B cell (primary cell): ENCODE data around the gene ARHGAP31.

Experiments
- EZH2 ChIP-seq: IDR thresholded peaks from 2 replicates; pipeline ENCODE4 v1.6.1; 2012; ENCODE audit warnings: borderline replicate concordance, low read depth, mild to moderate bottlenecking, moderate library complexity, low read length; ENCODE audit not compliant: insufficient read depth, poor library complexity, severe bottlenecking
- TF ChIP-seq, protein P1 (sequence below): fragments of 200-600 bp; IDR thresholded peaks from one replicate; pipeline ENCODE4 v1.8.0; 2022; ENCODE audit warnings: antibody characterized with exemption, mild to moderate bottlenecking

DNA sequence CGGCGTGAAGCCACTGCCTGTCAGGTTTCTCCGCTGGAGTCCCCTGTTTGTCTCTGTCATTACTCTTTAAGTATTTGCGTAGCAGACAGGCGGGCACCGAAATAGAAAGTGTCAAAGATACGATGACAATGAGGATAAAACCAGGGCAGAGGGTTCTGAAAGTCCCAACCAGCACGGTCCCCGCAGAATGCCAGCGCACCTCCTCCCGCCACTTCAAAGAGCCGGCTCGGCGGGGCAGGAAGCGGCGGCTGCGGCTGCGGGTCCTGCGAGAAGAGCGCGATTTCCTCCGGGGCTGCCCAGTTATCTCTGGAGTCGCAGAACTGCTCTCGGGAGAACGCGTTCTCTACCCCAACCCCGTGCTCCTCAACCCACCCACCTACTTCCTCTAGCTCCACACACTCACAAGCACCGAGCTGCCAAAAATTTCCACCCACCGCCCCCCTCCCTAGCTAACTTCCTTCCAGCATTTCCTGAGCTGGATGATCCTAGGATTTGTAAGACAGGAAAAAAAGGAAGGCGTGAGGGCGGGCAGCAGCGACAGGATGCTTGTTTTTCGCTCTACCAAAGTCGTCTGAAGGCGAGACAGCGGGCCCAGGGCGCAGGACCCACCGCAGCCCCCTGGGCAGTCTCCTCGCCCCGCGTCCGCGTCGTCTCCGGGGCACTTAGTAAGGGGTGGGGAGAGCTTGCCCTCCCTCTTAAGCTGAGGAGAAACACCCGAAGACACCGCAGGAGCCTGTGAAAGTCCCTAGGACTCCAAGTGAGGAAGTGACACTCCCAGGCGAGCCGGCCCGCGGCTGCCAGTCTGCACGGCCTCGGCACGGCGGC, at the start of gene ARHGAP31:
- TF ChIP-seq, protein P1, sequence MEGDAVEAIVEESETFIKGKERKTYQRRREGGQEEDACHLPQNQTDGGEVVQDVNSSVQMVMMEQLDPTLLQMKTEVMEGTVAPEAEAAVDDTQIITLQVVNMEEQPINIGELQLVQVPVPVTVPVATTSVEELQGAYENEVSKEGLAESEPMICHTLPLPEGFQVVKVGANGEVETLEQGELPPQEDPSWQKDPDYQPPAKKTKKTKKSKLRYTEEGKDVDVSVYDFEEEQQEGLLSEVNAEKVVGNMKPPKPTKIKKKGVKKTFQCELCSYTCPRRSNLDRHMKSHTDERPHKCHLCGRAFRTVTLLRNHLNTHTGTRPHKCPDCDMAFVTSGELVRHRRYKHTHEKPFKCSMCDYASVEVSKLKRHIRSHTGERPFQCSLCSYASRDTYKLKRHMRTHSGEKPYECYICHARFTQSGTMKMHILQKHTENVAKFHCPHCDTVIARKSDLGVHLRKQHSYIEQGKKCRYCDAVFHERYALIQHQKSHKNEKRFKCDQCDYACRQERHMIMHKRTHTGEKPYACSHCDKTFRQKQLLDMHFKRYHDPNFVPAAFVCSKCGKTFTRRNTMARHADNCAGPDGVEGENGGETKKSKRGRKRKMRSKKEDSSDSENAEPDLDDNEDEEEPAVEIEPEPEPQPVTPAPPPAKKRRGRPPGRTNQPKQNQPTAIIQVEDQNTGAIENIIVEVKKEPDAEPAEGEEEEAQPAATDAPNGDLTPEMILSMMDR = no peak
- TF ChIP-seq EZH2 = no peak
